Suprapubic skin (tissue), 4 donors: ENCODE results near the gene DLG1.

Experiments
- CTCF ChIP-seq, 2 donors: fragments of 200-600 bp in 1 of 2; fragments of 450-650 bp in 1 of 2; sonication (generic) in 1 of 2; IDR thresholded peaks; one replicate each; pipeline ENCODE4 v1.5.1; 2016 to 2019; ENCODE audit warnings: antibody characterized with exemption in 2 of 2, mild to moderate bottlenecking in 1 of 2, moderate library complexity in 1 of 2
- EP300 ChIP-seq: sonication (generic); formaldehyde crosslinking; IDR thresholded peaks from one replicate; pipeline ENCODE4 v1.6.1; 2017; ENCODE audit warnings: antibody characterized with exemption
- POLR2A ChIP-seq, 2 donors: fragments of 450-650 bp; IDR thresholded peaks; one replicate each; pipeline ENCODE4 v1.6.1; 2017; ENCODE audit warnings: antibody characterized with exemption in 2 of 2, mild to moderate bottlenecking in 2 of 2, moderate library complexity in 2 of 2
- POLR2AphosphoS5 ChIP-seq, 3 donors: sonication (generic); formaldehyde crosslinking; IDR thresholded peaks; one replicate each; pipeline ENCODE4 v1.6.1; 2017; ENCODE audit warnings: antibody characterized with exemption in 3 of 3

- TF ChIP-seq CTCF (IDR thresholded peaks at IDR 0.05) (no peak), EP300 (no peak), POLR2AphosphoS5 (IDR thresholded peaks at IDR 0.05) (no peak), POLR2A (IDR thresholded peaks at IDR 0.05) (no peak)
These were observed 214.9 kb downstream of the DLG1 start for GRCh38 chr3:197083486-197083885.
